Stromal cell of bone marrow (primary cell): Measurements from ENCODE around the gene FRRS1L.
"Not testable (repeated sequence)": the region's sequence is repeated elsewhere in the genome, so short reads cannot be mapped to it uniquely, and the experiment has no call there.

Experiments used
- DNase-seq: peaks from one replicate; pipeline ENCODE4 v3.0.0-alpha.2; 2012; ENCODE audit warnings: low read depth

The FRRS1L gene

GRCh38 chr9:109129470-109130197 is 37.4 kb downstream of the FRRS1L start:
- DNase-seq = no peak

- not testable (repeated sequence) for DNase-seq
Observed at GRCh38 chr9:109126671-109127070, 40.4 kb downstream of the FRRS1L start.

- no peak for DNase-seq
Observed at GRCh38 chr9:109124121-109124520, 42.9 kb downstream of the FRRS1L start.

- no peak for DNase-seq
Observed at GRCh38 chr9:109122726-109123621, 44.1 kb downstream of the FRRS1L start.

GRCh38 chr9:109121232-109121796 is 45.7 kb downstream of the FRRS1L start:
- DNase-seq = no peak

- no peak for DNase-seq
Observed at GRCh38 chr9:109120204-109120789, 46.8 kb downstream of the FRRS1L start.

- peak; percentile 99 for DNase-seq
Observed at GRCh38 chr9:109119439-109120203, 47.4 kb downstream of the FRRS1L start, which contains the start of gene TMEM245. Gene TMEM245, minus strand, starts transcription at chr9:109119947. Its CDS starts 34 bp downstream, at chr9:109119913.

- no peak for DNase-seq
Observed at GRCh38 chr9:109118808-109119438, 48.1 kb downstream of the FRRS1L start.

- DNase-seq = peak; percentile 47
Observed at GRCh38 chr9:109117856-109118807, 48.9 kb downstream of the FRRS1L start.

GRCh38 chr9:109115931-109116526 is 51.0 kb downstream of the FRRS1L start:
- DNase-seq = no peak

- DNase-seq = no peak
Observed at GRCh38 chr9:109114670-109115069, 52.4 kb downstream of the FRRS1L start.

GRCh38 chr9:109113892-109114609 is 53.0 kb downstream of the FRRS1L start:
- DNase-seq = no peak

- no peak for DNase-seq
Observed at GRCh38 chr9:109113254-109113653, 53.8 kb downstream of the FRRS1L start.

- peak; percentile 38 for DNase-seq
Observed at GRCh38 chr9:109110329-109111021, 56.6 kb downstream of the FRRS1L start.

GRCh38 chr9:109109967-109110328 is 57.1 kb downstream of the FRRS1L start:
- no peak for DNase-seq

GRCh38 chr9:109108318-109108717 is 58.7 kb downstream of the FRRS1L start:
- DNase-seq = no peak

GRCh38 chr9:109107402-109108240 is 59.4 kb downstream of the FRRS1L start:
- DNase-seq = peak; percentile 57
